Suprapubic skin (tissue), 3 donors: ENCODE measurements around the gene GLT8D2.

Source experiments
- CTCF ChIP-seq, 2 donors: fragments of 200-600 bp in 1 of 2; fragments of 450-650 bp in 1 of 2; sonication (generic) in 1 of 2; IDR thresholded peaks; one replicate each; pipeline ENCODE4 v1.5.1; 2016 to 2019; ENCODE audit warnings: antibody characterized with exemption in 2 of 2, mild to moderate bottlenecking in 1 of 2, moderate library complexity in 1 of 2
- POLR2A ChIP-seq, 2 donors: fragments of 450-650 bp; IDR thresholded peaks; one replicate each; pipeline ENCODE4 v1.6.1; 2017; ENCODE audit warnings: antibody characterized with exemption in 2 of 2, mild to moderate bottlenecking in 2 of 2, moderate library complexity in 2 of 2

GRCh38 chr12:104048162-104048561 is 1.8 kb downstream of the GLT8D2 start:
- no peak for TF ChIP-seq POLR2A (IDR thresholded peaks at IDR 0.05)
- TF ChIP-seq CTCF (IDR thresholded peaks at IDR 0.05): no peak
